Femur (tissue), 1 donor: ENCODE measurements around the gene NLGN4Y.

ENCODE experiments used
- DNase-seq: peaks from one replicate; pipeline ENCODE4 v3.0.0-alpha.2; 2017

The NLGN4Y gene

DNA sequence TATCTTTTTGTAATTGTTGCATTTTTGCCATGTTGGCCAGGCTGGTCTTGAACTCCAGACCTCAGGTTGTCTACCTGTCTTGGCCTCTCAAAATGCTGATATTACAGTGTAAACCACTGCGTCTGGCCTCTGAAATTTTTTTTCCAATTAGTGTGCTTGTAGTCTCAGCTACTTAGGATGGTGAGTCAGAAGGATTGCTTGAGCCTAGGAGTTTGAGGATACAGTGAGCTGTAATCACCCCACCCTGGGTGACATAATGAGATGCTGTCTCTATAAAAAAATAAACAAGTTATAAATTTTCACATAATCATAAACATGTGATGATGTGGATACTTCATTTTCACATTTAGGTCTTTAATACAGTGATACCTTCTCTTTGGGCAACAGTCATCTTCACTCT is 154.9 kb downstream of the NLGN4Y start:
- no peak for DNase-seq

DNA sequence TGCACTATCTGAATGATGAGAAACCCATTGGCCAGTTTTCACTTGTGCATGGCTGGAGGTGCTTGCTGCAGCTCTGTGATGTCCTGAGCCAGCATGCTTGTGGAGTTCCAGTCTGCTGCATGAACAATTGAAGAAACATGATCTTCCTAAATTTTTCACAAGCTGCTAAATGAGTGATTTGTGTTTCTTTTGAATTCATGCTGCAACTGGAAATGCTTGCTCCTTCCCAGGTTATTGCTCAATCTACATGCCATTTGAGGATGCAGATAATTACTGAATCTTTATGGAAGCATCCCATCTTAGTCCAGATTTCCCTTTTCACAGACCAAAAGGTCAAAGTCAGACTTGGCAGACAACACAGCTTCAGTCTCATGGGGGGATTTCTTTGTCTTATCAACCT is 170.2 kb downstream of the NLGN4Y start:
- no peak for DNase-seq

- no peak for DNase-seq
Observed at GRCh38 chrY:14708158-14708557, 183.8 kb downstream of the NLGN4Y start.

GRCh38 chrY:14741596-14741995 is 217.3 kb downstream of the NLGN4Y start:
- DNase-seq, result no peak

DNA sequence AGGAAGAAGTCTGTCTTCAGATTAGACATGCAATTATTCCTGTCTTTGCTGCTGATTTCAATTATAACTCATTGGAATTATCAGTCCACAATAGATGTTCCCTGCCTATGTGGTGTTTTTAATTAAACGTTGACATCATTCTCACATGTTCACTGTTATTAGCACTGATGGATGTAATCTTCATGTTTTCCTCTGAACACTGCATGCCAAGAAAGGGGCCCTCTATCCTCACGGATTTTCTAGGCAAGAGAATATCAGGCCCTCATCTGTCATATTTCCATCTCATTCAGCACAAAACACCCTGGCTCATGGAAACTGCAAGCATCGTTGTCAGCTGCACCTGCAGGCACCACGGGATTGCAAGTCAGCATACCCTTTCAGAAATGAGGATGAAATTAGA is 224.0 kb downstream of the NLGN4Y start:
- DNase-seq, result no peak

DNA sequence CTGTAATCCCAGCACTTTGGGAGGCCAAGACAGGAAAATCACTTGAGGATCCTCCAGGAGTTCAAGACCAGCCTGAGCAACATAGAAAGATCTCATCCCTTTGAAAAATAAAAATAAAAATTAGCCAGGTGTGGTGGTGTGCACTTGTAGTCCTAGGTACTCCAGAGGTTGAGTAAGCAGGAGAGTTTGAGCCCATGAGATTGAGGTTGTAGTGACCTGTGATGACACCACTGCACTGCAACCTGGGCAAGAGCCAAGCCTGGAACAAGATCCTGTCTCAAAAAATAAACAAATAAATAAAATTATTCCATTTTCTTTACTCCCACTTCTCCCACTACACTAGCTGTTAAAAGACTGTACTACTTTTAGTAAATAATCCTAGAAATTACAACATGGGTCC is 231.2 kb downstream of the NLGN4Y start:
- DNase-seq, result no peak

DNA sequence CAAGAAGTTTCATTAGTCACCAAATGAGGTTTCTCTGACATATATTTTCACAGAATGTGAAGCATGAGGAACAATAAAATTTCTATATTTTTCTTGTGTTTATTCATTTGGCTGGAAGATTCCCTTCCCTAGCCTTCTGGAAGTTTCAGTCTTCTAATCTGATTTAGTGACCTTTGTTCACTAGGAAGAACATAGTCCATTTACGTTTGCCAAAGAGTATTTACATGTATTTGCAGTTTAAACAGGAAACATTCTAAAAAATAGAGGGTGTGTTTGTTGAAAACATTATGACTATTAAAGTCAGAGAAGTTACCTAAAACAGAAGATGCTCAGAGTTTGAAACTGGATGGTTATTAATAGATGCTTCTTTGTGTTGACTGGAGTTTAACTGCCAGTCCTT is 238.6 kb downstream of the NLGN4Y start:
- DNase-seq, result no peak

DNA sequence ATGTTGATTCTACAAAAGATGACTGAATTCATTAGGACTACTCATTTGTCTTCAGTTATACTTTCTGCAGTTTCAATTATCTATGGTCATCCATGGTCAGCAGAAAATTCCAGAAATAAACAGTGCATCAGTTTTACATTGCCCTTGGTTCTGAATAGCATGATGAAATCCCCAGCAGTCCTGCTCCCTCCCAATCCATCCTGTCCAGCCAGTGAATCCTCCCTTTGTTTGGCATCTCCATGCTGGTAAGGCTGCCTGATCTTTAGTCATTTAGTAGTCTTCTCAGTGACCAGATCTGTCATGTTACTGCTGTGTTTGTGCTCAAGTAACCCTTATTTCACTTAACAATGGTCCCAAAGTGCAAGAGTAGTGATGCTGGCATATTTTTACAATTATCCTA is 239.3 kb downstream of the NLGN4Y start:
- DNase-seq, result no peak

DNA sequence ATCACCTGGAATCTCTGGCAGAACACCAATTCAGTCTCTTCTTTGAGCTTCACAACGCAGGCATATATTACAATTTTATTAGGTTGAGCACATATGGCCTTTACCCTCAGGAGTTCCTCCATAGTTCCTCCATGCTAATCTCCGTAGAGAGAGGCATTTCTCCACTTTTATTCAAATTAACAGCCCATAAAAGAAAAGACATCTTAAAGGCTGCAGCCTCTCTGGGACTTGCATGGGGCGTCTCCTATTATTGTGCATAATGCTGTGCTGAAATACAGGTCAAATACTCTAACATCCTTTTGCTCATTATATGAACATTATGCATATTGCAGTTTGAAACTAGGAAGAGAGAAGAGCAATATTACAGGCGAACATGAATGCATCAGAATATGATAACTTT is 253.9 kb downstream of the NLGN4Y start:
- DNase-seq, result no peak

- DNase-seq, result no peak
Observed at GRCh38 chrY:14793104-14793503, 268.8 kb downstream of the NLGN4Y start.

- DNase-seq, result no peak
Observed at GRCh38 chrY:14793674-14794073, 269.3 kb downstream of the NLGN4Y start.

DNA sequence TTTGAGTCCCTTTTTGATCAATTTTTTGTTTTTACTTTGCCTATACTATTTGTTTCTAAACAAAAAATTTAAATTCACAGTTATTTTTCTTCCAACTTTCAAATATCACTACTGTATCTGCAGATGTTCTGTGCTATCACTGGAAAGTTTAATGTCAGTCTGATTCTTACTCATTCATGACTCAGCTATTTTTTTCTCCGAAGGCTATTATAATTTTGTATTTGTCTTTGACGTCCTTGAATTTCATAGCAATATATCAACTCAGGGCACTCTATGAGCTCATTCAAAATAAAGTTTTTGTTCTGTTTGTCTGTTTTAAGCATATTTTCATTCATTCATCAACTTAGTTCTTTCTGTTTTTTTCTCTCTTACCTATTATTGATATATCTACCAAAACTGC is 273.7 kb downstream of the NLGN4Y start:
- DNase-seq, result no peak

DNA sequence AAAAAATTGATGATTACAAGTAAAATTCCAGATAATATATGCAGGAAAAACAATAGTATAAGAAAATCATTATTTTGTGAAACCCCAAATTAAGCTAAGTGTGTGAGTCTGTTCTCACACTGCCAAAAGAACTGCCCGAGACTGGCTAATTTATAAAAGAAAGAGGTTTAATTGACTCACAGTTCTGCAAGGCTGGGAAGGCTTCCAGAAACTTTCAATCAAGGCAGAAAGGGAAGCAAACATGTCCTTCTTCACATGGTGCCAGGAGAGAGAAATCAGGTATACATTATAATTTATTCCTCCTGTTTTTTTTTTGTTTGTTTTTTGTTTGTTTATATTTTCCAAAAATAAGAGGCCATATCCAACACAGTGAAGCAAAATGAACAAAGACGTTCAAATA is 276.8 kb downstream of the NLGN4Y start:
- no peak for DNase-seq

DNA sequence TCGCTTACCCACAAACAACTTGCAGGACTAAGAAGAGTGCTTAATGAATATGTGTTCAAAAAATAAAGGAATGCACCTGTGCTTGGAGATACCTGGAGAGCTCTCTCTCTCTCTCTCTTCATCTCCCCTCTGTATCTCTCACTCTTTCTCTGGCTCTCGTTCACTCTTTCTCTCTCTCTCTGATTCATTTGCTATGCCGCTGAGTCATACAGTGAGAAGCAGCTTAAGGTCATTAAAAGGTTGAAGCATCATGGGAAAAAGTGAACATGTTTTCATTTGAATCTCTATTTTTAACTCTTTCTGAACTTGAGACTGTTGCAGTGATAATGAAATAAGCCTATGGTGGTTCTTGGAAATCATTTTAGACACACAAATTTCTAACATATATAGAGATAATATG is 277.8 kb downstream of the NLGN4Y start:
- DNase-seq, result no peak

DNA sequence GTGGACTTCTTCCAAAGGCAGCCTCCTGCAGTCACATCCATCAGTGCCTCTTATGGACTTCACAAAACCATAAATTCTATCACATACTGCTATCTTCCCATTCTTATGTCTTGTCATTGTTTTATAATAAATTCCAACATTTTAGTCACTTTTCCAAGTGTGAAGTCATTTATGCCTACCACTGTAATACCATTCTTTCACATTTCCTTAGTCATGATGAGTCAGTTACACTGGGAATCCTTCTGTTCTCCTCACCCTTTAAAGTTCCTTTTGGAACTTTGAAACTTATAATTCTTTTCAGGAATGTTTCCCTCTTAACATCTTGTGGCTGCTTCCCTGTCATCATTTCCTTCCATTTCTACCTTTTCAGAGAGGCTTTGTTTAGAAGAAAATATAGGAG is 279.7 kb downstream of the NLGN4Y start:
- DNase-seq, result no peak

DNA sequence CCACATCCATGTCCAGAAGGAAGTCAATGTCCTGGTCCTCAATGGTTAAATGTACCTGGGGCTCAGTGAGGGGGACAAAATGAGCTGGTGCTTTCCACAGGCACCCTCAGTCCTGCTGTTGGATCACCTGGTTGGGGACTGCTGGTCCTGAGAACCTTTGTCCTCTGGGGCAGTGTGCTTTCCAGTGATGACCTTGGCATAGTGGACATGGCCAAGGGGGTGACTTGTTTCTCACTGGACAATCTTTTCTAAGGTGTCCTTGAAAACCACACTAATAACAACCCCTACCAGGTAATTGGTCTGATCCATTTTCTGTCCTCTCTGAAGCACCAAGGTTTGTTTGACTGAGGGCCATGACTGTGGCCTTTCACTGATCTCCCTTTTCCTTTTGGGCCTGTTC is 294.1 kb downstream of the NLGN4Y start:
- DNase-seq, result no peak

GRCh38 chrY:14822201-14822600 is 297.9 kb downstream of the NLGN4Y start:
- no peak for DNase-seq

DNA sequence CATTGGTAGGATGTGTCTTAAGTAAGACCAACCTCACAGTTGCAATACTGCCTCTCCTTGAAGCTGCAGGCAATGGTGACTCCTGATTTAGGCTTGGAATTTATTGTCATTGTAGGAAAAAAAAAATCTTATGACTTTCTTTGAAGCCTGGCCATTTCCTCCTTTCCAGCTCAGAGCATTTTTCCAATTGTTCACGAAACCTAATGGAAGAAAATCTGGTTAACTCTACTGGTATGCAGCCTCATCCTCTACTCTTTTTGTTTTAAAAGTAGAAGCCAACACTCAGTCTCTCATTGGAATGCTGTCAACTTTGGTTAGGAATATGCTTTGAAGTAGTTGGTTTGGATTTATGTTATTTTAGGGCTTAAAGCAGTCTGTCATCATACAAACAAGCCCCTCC is 298.6 kb downstream of the NLGN4Y start:
- no peak for DNase-seq

DNA sequence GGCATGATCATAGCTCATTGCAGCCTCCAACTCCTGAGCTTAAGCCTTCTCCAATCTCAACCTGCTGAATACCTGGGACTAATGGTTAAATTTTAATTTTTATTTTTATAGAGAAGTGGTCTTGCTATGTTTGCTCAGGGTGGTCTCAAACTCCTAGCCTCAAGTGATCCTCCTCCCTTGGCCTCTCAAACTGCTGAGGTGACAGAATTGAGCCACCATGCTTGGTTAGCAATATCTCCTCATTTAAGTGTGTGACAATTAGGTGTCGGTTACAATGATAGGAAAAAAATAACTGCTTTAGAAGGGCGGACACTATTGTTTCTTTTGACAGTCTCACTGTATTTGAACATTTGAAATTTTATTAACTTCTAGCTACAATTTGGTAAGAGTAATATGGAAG is 300.3 kb downstream of the NLGN4Y start:
- DNase-seq, result no peak

GRCh38 chrY:14825728-14826127 is 301.4 kb downstream of the NLGN4Y start:
- DNase-seq, result no peak

GRCh38 chrY:14828531-14828930 is 304.2 kb downstream of the NLGN4Y start:
- no peak for DNase-seq

DNA sequence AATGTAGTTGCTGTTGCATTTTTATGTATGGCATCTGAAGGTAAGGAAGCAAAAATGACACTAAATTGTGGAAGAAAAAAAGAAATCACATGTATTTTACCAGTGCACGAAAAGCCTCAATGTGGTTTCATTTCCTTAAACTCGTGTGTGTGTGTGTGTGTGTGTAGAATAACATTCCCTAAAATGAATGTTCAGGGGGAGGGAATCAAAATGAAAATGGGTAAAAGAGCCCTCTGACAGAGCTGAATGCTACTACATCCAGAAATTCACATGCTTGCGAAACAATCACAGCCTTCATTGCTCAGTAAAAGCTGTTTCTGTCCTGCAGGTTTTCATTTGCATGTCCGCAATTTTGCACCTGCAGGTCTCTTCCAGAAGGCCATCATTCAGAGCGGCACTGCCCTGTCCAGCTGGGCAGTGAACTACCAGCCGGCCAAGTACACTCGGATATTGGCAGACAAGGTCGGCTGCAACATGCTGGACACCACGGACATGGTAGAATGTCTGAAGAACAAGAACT is 305.1 kb downstream of the NLGN4Y start:
- DNase-seq, result no peak

DNA sequence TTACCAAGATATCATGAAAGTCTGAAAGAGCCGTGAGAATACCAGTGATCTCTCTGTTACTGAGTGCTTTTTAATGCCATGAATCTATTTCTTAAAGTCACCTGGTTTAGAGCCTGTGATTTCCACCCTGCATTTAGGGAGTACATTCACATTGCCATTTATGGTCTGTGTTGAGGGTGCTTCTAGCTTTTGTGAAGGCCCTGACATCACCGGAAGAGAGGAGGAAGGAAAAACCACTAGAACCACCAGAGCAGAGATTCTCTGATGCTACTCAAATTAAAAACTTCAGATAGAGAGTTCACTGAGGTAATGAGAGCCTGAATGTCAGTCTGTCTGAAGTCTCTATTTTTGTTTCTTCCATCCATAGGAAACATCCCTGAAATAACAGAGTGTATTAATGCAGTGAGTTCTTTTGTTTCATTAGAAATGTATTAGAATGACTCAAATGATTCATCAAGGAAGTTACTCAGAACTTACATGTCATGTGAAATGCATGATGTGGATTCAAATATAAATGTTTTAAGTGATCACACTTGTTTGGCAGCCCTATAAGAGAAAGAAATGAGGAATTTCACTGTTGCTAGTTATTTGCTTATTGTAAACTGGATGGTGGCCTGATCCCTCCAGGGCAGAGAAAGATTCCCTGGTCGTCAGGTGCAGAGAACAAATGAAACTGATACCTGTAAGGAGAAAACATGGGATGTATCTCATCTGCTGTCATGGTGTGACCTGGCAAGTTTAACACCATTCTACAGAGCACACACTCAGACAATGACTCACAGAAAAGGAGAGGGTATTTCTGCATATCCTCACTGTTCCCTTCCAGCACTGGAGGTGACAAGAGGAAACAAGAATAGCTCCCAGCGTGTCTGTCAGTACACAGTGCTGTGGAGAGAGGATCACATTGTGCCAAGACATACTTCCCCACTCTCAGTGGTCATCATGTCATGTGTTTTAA is 310.1 kb downstream of the NLGN4Y start:
- DNase-seq, result no peak

- DNase-seq, result no peak
Observed at GRCh38 chrY:14837466-14837865, 313.1 kb downstream of the NLGN4Y start.

GRCh38 chrY:14850734-14851133 is 326.4 kb downstream of the NLGN4Y start:
- DNase-seq, result no peak
